AG09309 (cell line): ENCODE data around the gene SCTR.

Experiments
- DNase-seq: peaks from one replicate; pipeline ENCODE4 v3.0.0-alpha.2; 2010; ENCODE audit warnings: low read depth
- H3K4me3 ChIP-seq: 2 replicates; pipeline ENCODE4 v1.5.1; 2011; ENCODE audit warnings: mild to moderate bottlenecking, low read depth, low read length, moderate library complexity; ENCODE audit not compliant: control insufficient read depth
- CTCF ChIP-seq: IDR thresholded peaks from 2 replicates; pipeline ENCODE4 v1.5.1; 2011; ENCODE audit warnings: mild to moderate bottlenecking, low read depth, low read length, inconsistent platforms; ENCODE audit not compliant: insufficient read depth, control insufficient read depth; ENCODE audit errors: missing control alignments

Gene SCTR

DNA sequence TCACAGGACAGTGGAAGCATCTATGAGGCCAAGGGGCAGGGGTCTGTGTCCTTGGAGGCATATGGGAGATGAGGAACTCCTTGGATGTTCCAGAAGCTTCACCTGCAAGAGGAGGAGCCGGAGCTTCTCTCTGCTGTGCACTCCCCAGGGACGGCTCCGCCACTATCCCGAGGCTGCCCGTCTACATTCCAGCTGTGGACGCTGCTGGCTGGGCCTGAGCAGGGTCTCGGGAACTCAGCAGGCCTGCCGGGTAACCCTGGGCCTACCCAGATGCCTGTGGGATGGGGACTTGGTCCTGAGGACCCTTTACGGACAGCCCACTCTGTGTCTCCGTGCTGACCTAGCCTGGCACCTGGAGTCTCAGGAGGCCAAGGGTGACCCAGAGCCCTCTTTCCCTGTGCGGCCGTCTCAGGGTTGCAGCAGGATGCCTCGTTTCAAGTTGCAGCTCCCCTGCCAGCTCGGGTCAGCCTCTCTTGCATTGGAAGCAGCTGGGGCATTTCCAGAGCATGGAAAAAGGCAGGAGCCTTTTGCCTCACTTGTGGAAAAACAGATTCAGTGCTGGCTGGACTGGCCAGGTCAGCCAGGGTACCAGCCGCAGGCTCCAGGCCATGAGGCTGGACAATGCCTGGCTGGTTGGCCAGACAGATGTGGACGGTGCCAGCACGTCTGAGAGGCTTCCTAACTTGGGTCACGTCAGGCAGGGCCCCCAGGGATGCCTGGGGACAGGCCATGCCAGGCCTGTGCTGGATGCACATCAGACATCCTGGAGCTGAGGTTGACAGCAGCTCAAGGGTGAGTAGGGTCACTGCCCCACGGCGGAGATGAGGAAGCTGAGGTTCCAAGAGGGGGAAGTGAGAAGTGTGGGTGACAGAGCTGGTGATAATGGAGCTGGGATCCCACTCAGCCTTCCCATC, 41.5 kb downstream of the SCTR start:
- H3K4me3 ChIP-seq = no peak overlapping the region
- no peak for TF ChIP-seq CTCF
- DNase-seq = no peak

- no peak for DNase-seq
- no peak for TF ChIP-seq CTCF
- H3K4me3 ChIP-seq = no peak overlapping the region
These were observed 42.5 kb downstream of the SCTR start for GRCh38 chr2:119481501-119482455.

DNA sequence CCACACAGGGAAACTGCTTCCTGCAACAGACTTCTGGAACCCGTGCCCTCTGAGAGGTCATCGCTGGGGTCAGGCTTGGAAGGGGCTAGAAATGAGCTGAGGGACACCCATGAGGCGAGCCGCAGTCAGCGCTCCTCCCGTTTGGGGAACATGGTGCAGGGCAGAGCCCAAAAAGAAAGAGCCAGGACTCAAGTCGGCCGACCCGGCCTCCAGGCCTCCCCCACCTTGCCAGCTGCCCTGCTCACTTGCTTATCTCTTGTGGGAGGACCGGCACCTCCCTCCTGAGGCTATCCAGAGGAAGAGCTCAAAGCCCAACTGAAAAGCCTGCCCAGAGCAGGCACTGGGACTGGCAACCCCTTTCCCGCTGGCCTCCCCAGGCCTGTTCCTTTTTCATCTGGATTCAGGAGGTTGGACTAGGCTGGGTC, 43.6 kb downstream of the SCTR start:
- DNase-seq = no peak
- no peak overlapping the region for H3K4me3 ChIP-seq
- TF ChIP-seq CTCF = no peak

DNA sequence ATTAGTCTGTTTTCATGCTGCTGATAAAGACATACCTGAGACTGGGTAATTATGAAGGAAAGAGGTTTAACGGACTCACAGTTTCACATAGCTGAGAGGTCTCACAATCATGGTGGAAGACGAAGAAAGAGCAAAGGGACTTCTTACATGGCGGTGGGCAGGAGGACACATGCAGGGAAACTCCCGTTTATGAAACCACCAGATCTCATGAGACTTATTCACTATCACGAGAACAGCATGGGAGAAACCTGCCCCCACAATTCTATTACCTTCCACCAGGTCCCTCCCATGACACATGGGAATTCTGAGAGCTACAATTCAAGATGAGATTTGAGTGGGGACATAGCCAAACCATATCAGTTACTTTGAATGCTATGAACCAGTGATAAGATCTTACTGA, 44.1 kb downstream of the SCTR start:
- H3K4me3 ChIP-seq = no peak overlapping the region
- no peak for TF ChIP-seq CTCF
- no peak for DNase-seq

DNA sequence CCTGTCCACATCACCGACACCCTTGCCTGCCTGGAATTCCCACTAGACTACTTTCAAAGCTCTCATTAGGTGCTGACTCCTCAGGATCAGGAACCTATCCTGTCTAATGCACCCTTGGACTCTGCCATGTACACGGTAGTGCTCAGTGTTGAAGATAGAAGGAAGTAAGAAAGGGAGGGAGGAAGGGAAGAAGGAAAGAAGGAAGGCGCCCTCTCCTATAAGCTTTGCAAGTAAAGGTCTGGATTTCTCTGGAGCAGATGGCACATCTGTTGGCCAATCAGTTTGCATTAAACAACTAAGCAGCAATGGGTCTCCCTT, 45.3 kb downstream of the SCTR start:
- TF ChIP-seq CTCF = no peak
- no peak for DNase-seq
- no peak overlapping the region for H3K4me3 ChIP-seq

GRCh38 chr2:119478188-119478977, 45.9 kb downstream of the SCTR start:
- no peak for TF ChIP-seq CTCF

More at GRCh38 chr2:119478188-119478977, 45.9 kb downstream of the SCTR start:
- H3K4me3 ChIP-seq = no peak overlapping the region
- no peak for DNase-seq
